ENCODE measurements around the gene GLIS1. TPM values are rescaled to one million over a fixed set of nuclear protein-coding genes. Genes with fewer than 3 reads are reported as not detected.

The GLIS1 gene
- total RNA-seq, 1 experiment from 2014 or later, result 0.39 TPM

DNA sequence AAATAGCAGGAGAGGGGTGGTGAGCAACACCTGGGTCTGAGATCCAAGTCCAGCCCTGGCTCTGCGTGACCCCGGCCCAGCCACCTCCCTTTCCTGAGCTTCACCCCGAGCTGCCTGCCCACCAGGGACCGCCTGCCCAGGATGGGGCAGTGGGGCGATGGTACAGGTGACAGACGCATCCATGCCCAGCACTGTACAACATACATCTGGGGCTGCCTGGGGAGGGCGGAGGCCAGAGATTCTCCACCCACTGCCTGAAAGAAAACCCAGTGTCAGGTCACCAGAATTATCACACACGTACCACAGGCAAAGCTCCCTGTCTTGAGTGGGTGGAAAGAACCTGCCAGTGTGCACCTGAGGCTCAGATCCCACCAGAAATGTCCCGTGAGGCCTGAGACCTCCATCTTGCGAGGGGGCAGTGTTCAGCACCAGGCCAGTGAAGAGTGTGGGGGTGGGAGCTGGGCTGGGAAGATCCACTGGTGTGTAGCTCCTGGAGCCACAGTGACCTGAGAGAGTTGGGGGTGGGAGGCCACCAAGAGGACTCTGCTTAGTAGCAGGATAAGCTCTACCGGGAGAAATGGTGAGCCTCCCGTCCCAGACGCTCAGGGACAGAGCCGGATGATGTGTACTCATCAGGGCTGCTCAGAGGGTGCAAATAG lies 198.2 kb downstream of the GLIS1 start:
- H2AFZ ChIP-seq (ENCODE audit: low read depth, low read length, poor library complexity, severe bottlenecking), result no peak overlapping the region
- no peak for ATAC-seq
- intact Hi-C loops (cut with micrococcal nuclease), result no loop called here

More for the DNA sequence above, 198.2 kb downstream of the GLIS1 start:
- POLR2A ChIA-PET, result no interaction called here
- no TSS peak for BruUV-seq (replicated peaks)
- CTCF ChIA-PET, result interaction anchor here (1.9 kb wide), 1 partner anchor 8 kb away, joined by 8 read pairs; no protein-coding TSS in a partner anchor
- Histone ChIP-seq H3K4me3 (replicated peaks in 1 of 2; ENCODE audit: low read depth in 1 of 2, low read length in 2 of 2) (no peak overlapping the region), H3K9me3 (ENCODE audit: control insufficient read depth in 1 of 2, insufficient read depth in 1 of 2, low read depth in 1 of 2, low read length in 2 of 2) (no peaks in the 10 kb centered on the region), H3K36me3 (ENCODE audit: control insufficient read depth in 1 of 2, insufficient read depth in 2 of 2, low read length in 2 of 2) (no peaks in the 10 kb centered on the region), H3K27me3 (ENCODE audit: insufficient read depth, low read length) (peaks cover 4% of the 10 kb centered on the region; the same call in 1 of the 2 replicates), H3K4me2 (ENCODE audit: low read length) (no peak overlapping the region), H3K4me1 (ENCODE audit: control insufficient read depth in 1 of 2, insufficient read depth in 2 of 2, low read length in 2 of 2) (peaks cover 5 to 15% of the 10 kb centered on the region in 2 experiments; a peak in 3 of 4 replicates), H3K9ac (ENCODE audit: low read length) (no peak overlapping the region), H3K79me2 (ENCODE audit: insufficient read depth, low read length) (no peaks in the 10 kb centered on the region), H4K20me1 (ENCODE audit: insufficient read depth) (no peaks in the 10 kb centered on the region), H3K27ac (ENCODE audit: low read depth, low read length) (no peak overlapping the region), H3K9me2 (ENCODE audit: insufficient read depth) (no peaks in the 10 kb centered on the region)
- TF ChIP-seq RAD21 (IDR thresholded peaks at IDR 0.05; ENCODE audit: low read depth) (no peak), ELF1 (IDR thresholded peaks at IDR 0.05; ENCODE audit: borderline replicate concordance, low read depth) (no peak), ZNF274 (IDR thresholded peaks at IDR 0.05; ENCODE audit: low read depth, low read length) (no peak), SP1 (IDR thresholded peaks at IDR 0.05; ENCODE audit: low read depth) (no peak), TCF7L2 (IDR thresholded peaks at IDR 0.05; ENCODE audit: borderline replicate concordance, extremely low read depth, insufficient read depth, insufficient read length) (no peak), FOSL1 (IDR thresholded peaks at IDR 0.05; ENCODE audit: low read depth) (no peak), CEBPB (IDR thresholded peaks at IDR 0.05; ENCODE audit: low read depth) (no peak), EZH2 (IDR thresholded peaks at IDR 0.05) (no peak), JUND (IDR thresholded peaks at IDR 0.05) (no peak), SRF (IDR thresholded peaks at IDR 0.05; ENCODE audit: low read depth) (no peak), EZH2phosphoT487 (IDR thresholded peaks at IDR 0.05; ENCODE audit: borderline replicate concordance) (no peak), YY1 (IDR thresholded peaks at IDR 0.05; ENCODE audit: extremely low read depth, insufficient replicate concordance, low read depth, low read length) (no peak), CBX3 (IDR thresholded peaks at IDR 0.05; ENCODE audit: low read depth) (no peak), SIN3A (IDR thresholded peaks at IDR 0.05; ENCODE audit: low read depth) (no peak)
- TF ChIP-seq, protein P1, sequence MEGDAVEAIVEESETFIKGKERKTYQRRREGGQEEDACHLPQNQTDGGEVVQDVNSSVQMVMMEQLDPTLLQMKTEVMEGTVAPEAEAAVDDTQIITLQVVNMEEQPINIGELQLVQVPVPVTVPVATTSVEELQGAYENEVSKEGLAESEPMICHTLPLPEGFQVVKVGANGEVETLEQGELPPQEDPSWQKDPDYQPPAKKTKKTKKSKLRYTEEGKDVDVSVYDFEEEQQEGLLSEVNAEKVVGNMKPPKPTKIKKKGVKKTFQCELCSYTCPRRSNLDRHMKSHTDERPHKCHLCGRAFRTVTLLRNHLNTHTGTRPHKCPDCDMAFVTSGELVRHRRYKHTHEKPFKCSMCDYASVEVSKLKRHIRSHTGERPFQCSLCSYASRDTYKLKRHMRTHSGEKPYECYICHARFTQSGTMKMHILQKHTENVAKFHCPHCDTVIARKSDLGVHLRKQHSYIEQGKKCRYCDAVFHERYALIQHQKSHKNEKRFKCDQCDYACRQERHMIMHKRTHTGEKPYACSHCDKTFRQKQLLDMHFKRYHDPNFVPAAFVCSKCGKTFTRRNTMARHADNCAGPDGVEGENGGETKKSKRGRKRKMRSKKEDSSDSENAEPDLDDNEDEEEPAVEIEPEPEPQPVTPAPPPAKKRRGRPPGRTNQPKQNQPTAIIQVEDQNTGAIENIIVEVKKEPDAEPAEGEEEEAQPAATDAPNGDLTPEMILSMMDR (IDR thresholded peaks at IDR 0.05 in 2 of 3, conservative IDR thresholded peaks at IDR 0.05 in 1 of 3; ENCODE audit: borderline replicate concordance in 1 of 3, insufficient read depth in 1 of 3, low read depth in 2 of 3, low read length in 2 of 3), result no peak
- TF ChIP-seq, protein P2, sequence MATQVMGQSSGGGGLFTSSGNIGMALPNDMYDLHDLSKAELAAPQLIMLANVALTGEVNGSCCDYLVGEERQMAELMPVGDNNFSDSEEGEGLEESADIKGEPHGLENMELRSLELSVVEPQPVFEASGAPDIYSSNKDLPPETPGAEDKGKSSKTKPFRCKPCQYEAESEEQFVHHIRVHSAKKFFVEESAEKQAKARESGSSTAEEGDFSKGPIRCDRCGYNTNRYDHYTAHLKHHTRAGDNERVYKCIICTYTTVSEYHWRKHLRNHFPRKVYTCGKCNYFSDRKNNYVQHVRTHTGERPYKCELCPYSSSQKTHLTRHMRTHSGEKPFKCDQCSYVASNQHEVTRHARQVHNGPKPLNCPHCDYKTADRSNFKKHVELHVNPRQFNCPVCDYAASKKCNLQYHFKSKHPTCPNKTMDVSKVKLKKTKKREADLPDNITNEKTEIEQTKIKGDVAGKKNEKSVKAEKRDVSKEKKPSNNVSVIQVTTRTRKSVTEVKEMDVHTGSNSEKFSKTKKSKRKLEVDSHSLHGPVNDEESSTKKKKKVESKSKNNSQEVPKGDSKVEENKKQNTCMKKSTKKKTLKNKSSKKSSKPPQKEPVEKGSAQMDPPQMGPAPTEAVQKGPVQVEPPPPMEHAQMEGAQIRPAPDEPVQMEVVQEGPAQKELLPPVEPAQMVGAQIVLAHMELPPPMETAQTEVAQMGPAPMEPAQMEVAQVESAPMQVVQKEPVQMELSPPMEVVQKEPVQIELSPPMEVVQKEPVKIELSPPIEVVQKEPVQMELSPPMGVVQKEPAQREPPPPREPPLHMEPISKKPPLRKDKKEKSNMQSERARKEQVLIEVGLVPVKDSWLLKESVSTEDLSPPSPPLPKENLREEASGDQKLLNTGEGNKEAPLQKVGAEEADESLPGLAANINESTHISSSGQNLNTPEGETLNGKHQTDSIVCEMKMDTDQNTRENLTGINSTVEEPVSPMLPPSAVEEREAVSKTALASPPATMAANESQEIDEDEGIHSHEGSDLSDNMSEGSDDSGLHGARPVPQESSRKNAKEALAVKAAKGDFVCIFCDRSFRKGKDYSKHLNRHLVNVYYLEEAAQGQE (IDR thresholded peaks at IDR 0.05; ENCODE audit: low read depth), result no peak
- TF ChIP-seq, protein P3, sequence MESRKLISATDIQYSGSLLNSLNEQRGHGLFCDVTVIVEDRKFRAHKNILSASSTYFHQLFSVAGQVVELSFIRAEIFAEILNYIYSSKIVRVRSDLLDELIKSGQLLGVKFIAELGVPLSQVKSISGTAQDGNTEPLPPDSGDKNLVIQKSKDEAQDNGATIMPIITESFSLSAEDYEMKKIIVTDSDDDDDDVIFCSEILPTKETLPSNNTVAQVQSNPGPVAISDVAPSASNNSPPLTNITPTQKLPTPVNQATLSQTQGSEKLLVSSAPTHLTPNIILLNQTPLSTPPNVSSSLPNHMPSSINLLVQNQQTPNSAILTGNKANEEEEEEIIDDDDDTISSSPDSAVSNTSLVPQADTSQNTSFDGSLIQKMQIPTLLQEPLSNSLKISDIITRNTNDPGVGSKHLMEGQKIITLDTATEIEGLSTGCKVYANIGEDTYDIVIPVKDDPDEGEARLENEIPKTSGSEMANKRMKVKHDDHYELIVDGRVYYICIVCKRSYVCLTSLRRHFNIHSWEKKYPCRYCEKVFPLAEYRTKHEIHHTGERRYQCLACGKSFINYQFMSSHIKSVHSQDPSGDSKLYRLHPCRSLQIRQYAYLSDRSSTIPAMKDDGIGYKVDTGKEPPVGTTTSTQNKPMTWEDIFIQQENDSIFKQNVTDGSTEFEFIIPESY (IDR thresholded peaks at IDR 0.05; ENCODE audit: extremely low read depth, insufficient replicate concordance, low read length), result no peak
- DNase-seq (ENCODE audit: low read depth, low spot score), result no peak
- RAD21 ChIA-PET (ENCODE audit: low non-redundant PET in 1 of 2, low total read pairs in 2 of 2, uncharacterized antibody in 2 of 2, unreplicated experiment in 2 of 2), result no interaction called here
